ENCODE results near the gene MAP1LC3B.

Gene MAP1LC3B

DNA sequence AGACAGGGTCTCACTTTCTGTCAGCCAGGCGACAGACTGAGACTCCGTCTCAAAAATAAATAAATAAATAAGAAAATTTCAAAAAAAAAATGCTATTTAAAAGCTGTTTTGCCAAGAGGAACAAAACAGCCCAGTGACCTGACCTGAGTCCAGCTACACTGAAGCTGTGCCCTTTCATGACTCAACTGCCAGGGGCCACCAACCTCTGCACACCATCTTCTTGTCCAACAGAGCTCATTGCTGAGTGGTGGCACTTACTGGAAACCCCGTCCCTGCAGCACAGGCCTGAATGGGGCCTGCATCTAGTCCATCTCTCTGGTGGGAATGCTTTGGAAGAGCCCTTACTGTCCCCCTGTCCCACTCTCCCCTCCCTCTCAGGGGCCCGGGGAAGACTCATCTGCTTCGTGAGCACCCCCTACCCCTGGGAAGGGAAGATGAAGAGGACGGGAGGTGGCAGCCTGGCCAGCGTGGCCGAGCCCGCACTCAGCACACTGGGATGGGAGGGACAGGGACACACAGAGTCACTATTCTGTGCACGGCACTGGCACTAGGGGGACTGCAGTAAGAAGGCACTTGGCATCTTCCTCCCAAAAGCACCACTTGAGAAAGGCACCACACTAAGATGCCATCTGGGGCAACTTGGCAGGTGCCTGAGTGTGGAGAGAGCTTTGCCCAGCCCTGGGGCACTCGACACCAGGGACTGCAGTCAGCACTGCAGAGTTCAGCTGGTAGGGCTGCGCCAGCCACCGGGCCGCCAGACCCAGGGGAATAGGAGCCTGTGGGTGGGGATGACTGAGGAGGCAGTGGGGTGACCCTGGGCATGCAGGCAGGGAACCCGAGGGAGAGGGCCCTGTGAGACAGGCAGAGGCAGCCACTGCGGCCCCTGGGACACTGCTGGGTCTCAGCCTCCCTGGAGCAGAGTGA lies 22.1 kb upstream of the MAP1LC3B start:
- Histone ChIP-seq H3K79me1 (ENCODE audit: low read depth, low read length) (peaks cover 7% of the 10 kb centered on the region), H2AFZ (ENCODE audit: low read length) (no peak overlapping the region), H3K4ac (ENCODE audit: low read length) (no peak overlapping the region), H3K36me3 (replicated peaks in 1 of 2; ENCODE audit: control insufficient read depth in 2 of 2, insufficient read depth in 2 of 2, low read length in 2 of 2) (peaks cover 2 to 11% of the 10 kb centered on the region in 2 donors), H3K9me3 (replicated peaks in 1 of 2; ENCODE audit: control insufficient read depth in 2 of 2, insufficient read depth in 1 of 2, low read depth in 1 of 2, low read length in 2 of 2) (no peaks in the 10 kb centered on the region), H2AK5ac (ENCODE audit: low read depth, low read length) (peak overlapping the region; percentile 63), H2BK5ac (ENCODE audit: low read length) (no peak overlapping the region), H3K4me1 (ENCODE audit: control insufficient read depth in 2 of 2, insufficient read depth in 1 of 2, low read depth in 1 of 2, low read length in 2 of 2) (peaks cover 5 to 10% of the 10 kb centered on the region in 2 donors), H3K9ac (ENCODE audit: low read depth, low read length, poor library complexity) (peak overlapping the region; percentile 70), H3K4me3 (ENCODE audit: low read length in 2 of 2) (peak overlapping the region in 1 of 2 donors; percentile 12), H3K14ac (ENCODE audit: low read length) (peak overlapping the region; percentile 82), H2BK12ac (ENCODE audit: low read length) (no peak overlapping the region), H3K18ac (ENCODE audit: low read length) (no peak overlapping the region), H3K23ac (ENCODE audit: low read depth, low read length, poor library complexity) (peak overlapping the region; percentile 93), H3K27me3 (ENCODE audit: control insufficient read depth in 3 of 3, insufficient read depth in 3 of 3, low read depth in 1 of 3, low read length in 3 of 3) (no peaks in the 10 kb centered on the region), H2BK120ac (ENCODE audit: low read depth, low read length) (no peak overlapping the region), H4K91ac (ENCODE audit: low read depth, low read length, poor library complexity) (no peak overlapping the region), H3K4me2 (ENCODE audit: insufficient read depth, low read length, poor library complexity, severe bottlenecking) (no peak overlapping the region), H2BK15ac (ENCODE audit: low read length) (no peak overlapping the region), H3K27ac (replicated peaks; ENCODE audit: low read length) (no peak overlapping the region), H4K8ac (ENCODE audit: low read depth, low read length) (no peak overlapping the region)
- no CpG with 5 or more reads among the region's 16 CpGs for WGBS, 2 donors (ENCODE audit: extremely low coverage in 2 of 2, insufficient read length in 2 of 2, insufficient replicate concordance in 1 of 2)
- DNase-seq (ENCODE audit: low spot score) = no peak

GRCh38 chr16:87371261-87371866 lies 20.8 kb upstream of the MAP1LC3B start:
- H3K4ac ChIP-seq (ENCODE audit: low read length) = no peak overlapping the region
- no peak overlapping the region for H3K27ac ChIP-seq (replicated peaks; ENCODE audit: low read length)

DNA sequence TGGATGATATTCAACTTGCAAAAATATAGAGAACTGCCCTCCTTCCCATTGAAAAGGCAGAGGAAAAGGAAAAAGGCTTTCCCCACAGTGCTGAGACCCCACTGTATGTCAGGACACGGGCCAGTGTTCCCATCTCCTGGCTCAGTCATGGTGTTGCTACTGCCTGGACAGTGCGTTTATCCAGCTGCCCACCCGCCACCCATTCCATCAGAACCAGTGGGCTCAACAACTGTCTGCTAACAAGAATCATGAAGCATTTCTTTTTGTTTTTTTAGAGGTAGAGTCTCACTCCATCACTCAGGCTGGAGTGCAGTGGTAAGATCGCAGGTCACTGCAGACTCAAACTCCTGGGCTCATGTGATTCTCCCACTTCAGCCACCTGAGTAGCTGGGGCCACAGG lies 19.8 kb upstream of the MAP1LC3B start:
- peaks cover 5% of the 10 kb centered on the region for H3K79me1 ChIP-seq (ENCODE audit: low read depth, low read length)
- H2BK5ac ChIP-seq (ENCODE audit: low read length) = no peak overlapping the region
- H3K23ac ChIP-seq (ENCODE audit: low read depth, low read length, poor library complexity) = no peak overlapping the region
- no peaks in the 10 kb centered on the region for H3K9me3 ChIP-seq (replicated peaks in 1 of 2; ENCODE audit: control insufficient read depth in 2 of 2, insufficient read depth in 1 of 2, low read depth in 1 of 2, low read length in 2 of 2)
- no peak overlapping the region for H4K91ac ChIP-seq (ENCODE audit: low read depth, low read length, poor library complexity)
- no peak overlapping the region for H2BK12ac ChIP-seq (ENCODE audit: low read length)
- H2BK15ac ChIP-seq (ENCODE audit: low read length) = no peak overlapping the region
- no peak overlapping the region for H2BK120ac ChIP-seq (ENCODE audit: low read depth, low read length)
- H3K4me3 ChIP-seq (ENCODE audit: low read length in 2 of 2) = no peak overlapping the region
- H3K27ac ChIP-seq (replicated peaks; ENCODE audit: low read length) = no peak overlapping the region
- H3K36me3 ChIP-seq (replicated peaks in 1 of 2; ENCODE audit: control insufficient read depth in 2 of 2, insufficient read depth in 2 of 2, low read length in 2 of 2) = peaks cover 0 to 5% of the 10 kb centered on the region in 2 donors
- no CpG with 5 or more reads among the region's 4 CpGs for WGBS, 2 donors (ENCODE audit: extremely low coverage in 2 of 2, insufficient read length in 2 of 2, insufficient replicate concordance in 1 of 2)
- no peak overlapping the region for H2AFZ ChIP-seq (ENCODE audit: low read length)
- H2AK5ac ChIP-seq (ENCODE audit: low read depth, low read length) = no peak overlapping the region
- H3K27me3 ChIP-seq (ENCODE audit: control insufficient read depth in 3 of 3, insufficient read depth in 3 of 3, low read depth in 1 of 3, low read length in 3 of 3) = no peaks in the 10 kb centered on the region
- no peak overlapping the region for H3K4me2 ChIP-seq (ENCODE audit: insufficient read depth, low read length, poor library complexity, severe bottlenecking)
- H3K18ac ChIP-seq (ENCODE audit: low read length) = no peak overlapping the region
- no peak for DNase-seq (ENCODE audit: low spot score)
- no peak overlapping the region for H3K4ac ChIP-seq (ENCODE audit: low read length)
- H3K9ac ChIP-seq (ENCODE audit: low read depth, low read length, poor library complexity) = no peak overlapping the region
- H4K8ac ChIP-seq (ENCODE audit: low read depth, low read length) = no peak overlapping the region
- H3K14ac ChIP-seq (ENCODE audit: low read length) = no peak overlapping the region
- H3K4me1 ChIP-seq (ENCODE audit: control insufficient read depth in 2 of 2, insufficient read depth in 1 of 2, low read depth in 1 of 2, low read length in 2 of 2) = peaks cover 5 to 10% of the 10 kb centered on the region in 2 donors

More at GRCh38 chr16:87371261-87371866, 20.8 kb upstream of the MAP1LC3B start:
- H4K8ac ChIP-seq (ENCODE audit: low read depth, low read length) = no peak overlapping the region
- no peak overlapping the region for H2AFZ ChIP-seq (ENCODE audit: low read length)
- no peak for DNase-seq (ENCODE audit: low spot score)
- no peak overlapping the region for H2AK5ac ChIP-seq (ENCODE audit: low read depth, low read length)
- peaks cover 5% of the 10 kb centered on the region for H3K79me1 ChIP-seq (ENCODE audit: low read depth, low read length)
- no peak overlapping the region for H2BK5ac ChIP-seq (ENCODE audit: low read length)
- no peak overlapping the region for H3K23ac ChIP-seq (ENCODE audit: low read depth, low read length, poor library complexity)
- no peak overlapping the region for H3K18ac ChIP-seq (ENCODE audit: low read length)
- no peaks in the 10 kb centered on the region for H3K27me3 ChIP-seq (ENCODE audit: control insufficient read depth in 3 of 3, insufficient read depth in 3 of 3, low read depth in 1 of 3, low read length in 3 of 3)
- H2BK120ac ChIP-seq (ENCODE audit: low read depth, low read length) = no peak overlapping the region
- no peak overlapping the region for H3K4me2 ChIP-seq (ENCODE audit: insufficient read depth, low read length, poor library complexity, severe bottlenecking)
- peaks cover 5 to 10% of the 10 kb centered on the region in 2 donors for H3K4me1 ChIP-seq (ENCODE audit: control insufficient read depth in 2 of 2, insufficient read depth in 1 of 2, low read depth in 1 of 2, low read length in 2 of 2)
- H2BK15ac ChIP-seq (ENCODE audit: low read length) = no peak overlapping the region
- H3K14ac ChIP-seq (ENCODE audit: low read length) = no peak overlapping the region
- no peak overlapping the region for H2BK12ac ChIP-seq (ENCODE audit: low read length)
- no peak overlapping the region for H3K4me3 ChIP-seq (ENCODE audit: low read length in 2 of 2)
- H3K36me3 ChIP-seq (replicated peaks in 1 of 2; ENCODE audit: control insufficient read depth in 2 of 2, insufficient read depth in 2 of 2, low read length in 2 of 2) = peaks cover 1 to 11% of the 10 kb centered on the region in 2 donors
- no peak overlapping the region for H4K91ac ChIP-seq (ENCODE audit: low read depth, low read length, poor library complexity)
- WGBS, 2 donors (ENCODE audit: extremely low coverage in 2 of 2, insufficient read length in 2 of 2, insufficient replicate concordance in 1 of 2) = no CpG with 5 or more reads among the region's 20 CpGs
- H3K9me3 ChIP-seq (replicated peaks in 1 of 2; ENCODE audit: control insufficient read depth in 2 of 2, insufficient read depth in 1 of 2, low read depth in 1 of 2, low read length in 2 of 2) = no peaks in the 10 kb centered on the region
- no peak overlapping the region for H3K9ac ChIP-seq (ENCODE audit: low read depth, low read length, poor library complexity)

- Histone ChIP-seq H3K4me3 (ENCODE audit: low read length in 2 of 2) (no peak overlapping the region), H3K27me3 (ENCODE audit: control insufficient read depth in 3 of 3, insufficient read depth in 3 of 3, low read depth in 1 of 3, low read length in 3 of 3) (no peaks in the 10 kb centered on the region), H2BK15ac (ENCODE audit: low read length) (no peak overlapping the region), H3K23ac (ENCODE audit: low read depth, low read length, poor library complexity) (no peak overlapping the region), H3K27ac (replicated peaks; ENCODE audit: low read length) (no peak overlapping the region), H3K79me1 (ENCODE audit: low read depth, low read length) (peaks cover 6% of the 10 kb centered on the region), H3K18ac (ENCODE audit: low read length) (no peak overlapping the region), H2BK120ac (ENCODE audit: low read depth, low read length) (no peak overlapping the region), H3K36me3 (replicated peaks in 1 of 2; ENCODE audit: control insufficient read depth in 2 of 2, insufficient read depth in 2 of 2, low read length in 2 of 2) (peaks cover 2 to 6% of the 10 kb centered on the region in 2 donors), H2BK12ac (ENCODE audit: low read length) (no peak overlapping the region), H2AK5ac (ENCODE audit: low read depth, low read length) (no peak overlapping the region), H2AFZ (ENCODE audit: low read length) (no peak overlapping the region), H3K4me2 (ENCODE audit: insufficient read depth, low read length, poor library complexity, severe bottlenecking) (no peak overlapping the region), H3K9ac (ENCODE audit: low read depth, low read length, poor library complexity) (no peak overlapping the region), H4K91ac (ENCODE audit: low read depth, low read length, poor library complexity) (no peak overlapping the region), H3K4me1 (ENCODE audit: control insufficient read depth in 2 of 2, insufficient read depth in 1 of 2, low read depth in 1 of 2, low read length in 2 of 2) (peaks cover 5 to 7% of the 10 kb centered on the region in 2 donors), H2BK5ac (ENCODE audit: low read length) (no peak overlapping the region), H3K4ac (ENCODE audit: low read length) (no peak overlapping the region), H4K8ac (ENCODE audit: low read depth, low read length) (no peak overlapping the region), H3K14ac (ENCODE audit: low read length) (no peak overlapping the region), H3K9me3 (replicated peaks in 1 of 2; ENCODE audit: control insufficient read depth in 2 of 2, insufficient read depth in 1 of 2, low read depth in 1 of 2, low read length in 2 of 2) (peaks cover 0 to 1% of the 10 kb centered on the region in 2 donors)
- no peak for DNase-seq (ENCODE audit: low spot score)
- no CpG with 5 or more reads among the region's 13 CpGs for WGBS, 2 donors (ENCODE audit: extremely low coverage in 2 of 2, insufficient read length in 2 of 2, insufficient replicate concordance in 1 of 2)
Measured at GRCh38 chr16:87374313-87374712, 17.8 kb upstream of the MAP1LC3B start.
